Fibroblast of skin of back (primary cell): Measurements from ENCODE around the gene DCAF6.
A peak's percentile ranks its signal among the peaks of the same experiment; 100 is the strongest.

Experiments used
- DNase-seq: peaks from one replicate; pipeline ENCODE4 v3.0.0-alpha.2; 2013

The DCAF6 gene

DNA sequence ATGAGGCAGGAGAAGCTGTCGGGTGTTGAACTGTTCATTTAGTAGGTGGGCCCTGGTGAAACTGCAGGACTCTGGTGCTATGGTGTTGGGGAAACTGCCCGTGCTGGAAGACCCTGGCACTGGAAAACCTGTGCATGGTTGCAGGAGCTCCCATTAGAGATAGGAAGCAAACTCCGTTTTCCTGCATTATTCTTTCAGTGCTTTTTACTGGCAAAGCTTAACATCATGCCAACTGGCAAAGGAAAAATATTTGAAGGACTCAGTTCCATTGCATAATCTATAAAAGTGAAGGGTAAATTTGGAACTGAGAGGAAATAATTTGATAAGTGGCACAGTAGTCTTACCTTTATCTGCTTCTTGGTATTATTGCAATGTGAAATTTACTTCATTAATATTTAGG lies 32.1 kb downstream of the DCAF6 start:
- no peak for DNase-seq

DNA sequence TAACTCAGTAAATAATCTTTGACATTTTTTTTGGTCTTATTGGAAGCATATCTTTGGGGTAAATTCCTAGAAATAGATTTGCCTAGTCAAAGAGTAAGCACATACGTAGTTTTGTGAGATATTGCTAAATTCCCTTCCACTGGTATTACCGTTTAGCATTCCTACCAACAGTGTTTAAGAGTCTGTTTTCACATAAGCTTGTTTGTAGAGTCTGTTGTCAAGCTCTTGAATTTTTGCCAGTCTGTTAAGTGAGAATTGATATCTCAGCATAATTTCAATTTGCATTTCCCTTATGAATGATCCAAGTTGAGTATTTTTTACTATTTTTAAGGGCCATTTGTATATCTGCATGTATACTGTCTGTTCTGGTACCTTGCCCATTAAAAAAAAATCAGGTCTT lies 37.3 kb downstream of the DCAF6 start:
- DNase-seq, result no peak

DNA sequence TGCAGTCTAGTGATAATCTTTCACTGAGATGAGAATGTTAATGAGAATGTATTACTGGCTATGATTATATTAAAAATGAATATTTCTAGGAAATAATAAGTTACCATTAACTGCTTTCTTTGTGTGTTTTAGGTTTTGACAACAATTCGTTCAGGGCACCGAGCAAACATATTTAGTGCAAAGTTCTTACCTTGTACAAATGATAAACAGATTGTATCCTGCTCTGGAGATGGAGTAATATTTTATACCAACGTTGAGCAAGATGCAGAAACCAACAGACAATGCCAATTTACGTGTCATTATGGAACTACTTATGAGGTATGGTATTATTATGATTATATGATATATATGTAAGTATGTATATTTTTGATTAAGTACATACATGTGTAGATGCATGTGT lies 38.2 kb downstream of the DCAF6 start:
- DNase-seq, result no peak

DNA sequence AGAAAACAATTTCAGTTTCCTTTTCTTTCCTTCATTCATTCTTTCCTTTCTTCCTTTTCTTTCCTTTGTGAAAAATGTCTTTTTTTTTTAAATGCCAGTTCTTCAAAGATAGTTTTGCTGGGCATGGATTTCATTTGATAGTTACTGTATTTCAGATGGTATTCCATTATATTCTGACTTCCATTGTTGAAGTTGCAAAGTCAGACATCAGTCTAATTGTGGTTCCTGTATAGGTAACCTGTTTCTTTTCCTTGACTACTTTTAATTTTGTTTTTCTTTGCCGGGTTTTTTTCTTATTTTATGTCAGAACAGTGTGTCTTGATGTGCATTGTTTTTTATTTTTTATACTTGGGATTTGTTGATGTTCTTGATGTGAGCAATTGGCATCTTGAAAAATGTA lies 40.8 kb downstream of the DCAF6 start:
- no peak for DNase-seq

GRCh38 chr1:167981933-167982332 lies 45.5 kb downstream of the DCAF6 start:
- DNase-seq, result peak; percentile 45

DNA sequence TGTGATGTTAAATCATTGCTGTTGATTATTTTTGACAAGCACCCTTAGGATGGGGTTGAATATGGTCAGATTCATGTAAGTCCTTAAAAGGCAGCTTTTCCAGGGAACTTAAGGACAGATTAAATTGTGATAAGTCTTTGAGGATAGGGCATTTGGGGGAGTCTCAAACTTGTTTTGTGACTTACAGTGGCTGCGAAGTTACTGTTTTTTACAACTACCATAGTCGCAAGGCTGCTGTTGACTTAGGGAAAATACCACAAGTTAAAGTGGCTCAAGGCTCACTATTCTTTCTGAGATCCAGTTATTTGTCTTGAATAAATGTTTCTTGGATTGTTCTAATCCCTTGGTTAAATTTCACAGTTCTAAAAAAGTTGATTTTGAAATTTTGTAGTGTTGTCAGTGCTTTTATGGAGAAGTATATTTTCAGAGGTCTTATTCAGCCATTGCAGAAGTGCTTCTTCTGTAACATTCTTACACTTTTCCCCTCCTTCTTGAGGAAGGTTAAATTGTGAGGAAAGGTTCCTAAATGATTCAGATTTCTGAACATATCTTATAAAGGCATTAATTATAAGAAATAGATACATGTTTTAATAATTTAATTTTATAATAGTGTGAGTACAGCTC lies 47.4 kb downstream of the DCAF6 start:
- no peak for DNase-seq

GRCh38 chr1:167984886-167985489 lies 48.5 kb downstream of the DCAF6 start:
- peak; percentile 22 for DNase-seq

DNA sequence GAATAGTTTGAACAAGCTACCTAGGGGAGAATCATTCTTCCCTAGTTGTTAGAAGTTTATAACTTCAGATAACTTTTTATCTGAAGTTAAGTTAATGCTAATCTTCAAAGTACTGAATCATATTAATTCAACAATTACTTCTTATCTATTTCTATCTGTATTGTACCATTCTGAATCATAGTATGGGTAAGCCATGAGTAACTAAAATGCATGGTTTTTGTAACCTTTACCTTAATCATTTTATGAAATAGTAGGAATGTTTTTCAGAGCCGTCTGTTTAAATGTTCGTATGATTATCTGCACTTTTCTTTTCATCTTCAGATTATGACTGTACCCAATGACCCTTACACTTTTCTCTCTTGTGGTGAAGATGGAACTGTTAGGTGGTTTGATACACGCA lies 50.7 kb downstream of the DCAF6 start:
- no peak for DNase-seq

GRCh38 chr1:167991546-167991945 lies 55.1 kb downstream of the DCAF6 start:
- DNase-seq, result no peak

GRCh38 chr1:167993720-167994119 lies 57.2 kb downstream of the DCAF6 start:
- DNase-seq, result no peak

DNA sequence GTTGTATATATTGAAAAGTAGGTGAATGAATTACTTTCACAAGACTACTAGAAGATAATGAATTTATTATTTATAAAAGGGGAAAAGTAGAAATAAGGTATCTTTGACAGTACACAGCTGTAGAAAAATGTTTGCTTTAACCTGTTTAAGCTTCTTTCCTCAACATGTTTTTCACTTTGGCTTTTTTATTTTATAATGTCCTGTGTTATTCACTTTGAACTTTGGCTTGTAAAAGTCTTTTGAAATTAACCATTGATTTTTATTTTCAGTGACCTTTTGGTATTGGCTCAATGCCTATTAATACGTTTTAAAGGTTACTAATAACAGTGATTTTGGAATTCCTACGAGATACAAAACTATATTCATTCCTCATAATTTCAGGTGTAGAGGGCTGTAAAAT lies 58.1 kb downstream of the DCAF6 start:
- no peak for DNase-seq

- no peak for DNase-seq
Observed at GRCh38 chr1:167995038-167995437, 58.6 kb downstream of the DCAF6 start.

- DNase-seq, result no peak
Observed at GRCh38 chr1:167996266-167996665, 59.8 kb downstream of the DCAF6 start.

GRCh38 chr1:167997037-167997575 lies 60.6 kb downstream of the DCAF6 start:
- DNase-seq, result no peak

- DNase-seq, result no peak
Observed at GRCh38 chr1:167999877-168000276, 63.4 kb downstream of the DCAF6 start.

GRCh38 chr1:168000656-168001055 lies 64.2 kb downstream of the DCAF6 start:
- DNase-seq, result no peak

DNA sequence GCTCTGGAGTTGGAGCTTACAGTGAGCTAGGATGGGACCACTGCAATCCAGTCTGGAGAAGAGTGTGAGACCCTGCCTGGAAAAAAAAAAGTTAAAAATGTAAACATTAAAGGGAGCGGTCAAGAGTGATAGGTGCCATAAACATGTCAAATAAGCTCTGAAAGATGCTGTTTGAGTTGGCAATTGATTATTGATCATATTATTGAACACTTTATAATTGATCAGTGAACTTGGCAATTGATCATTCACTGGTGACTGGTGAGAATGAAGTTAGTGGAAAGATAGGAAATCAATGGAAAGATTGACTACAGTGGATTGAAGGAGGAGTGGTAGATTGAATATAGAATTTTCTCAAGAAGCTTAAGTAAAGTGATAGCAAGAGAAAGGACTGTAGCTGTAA lies 64.7 kb downstream of the DCAF6 start:
- DNase-seq, result no peak

DNA sequence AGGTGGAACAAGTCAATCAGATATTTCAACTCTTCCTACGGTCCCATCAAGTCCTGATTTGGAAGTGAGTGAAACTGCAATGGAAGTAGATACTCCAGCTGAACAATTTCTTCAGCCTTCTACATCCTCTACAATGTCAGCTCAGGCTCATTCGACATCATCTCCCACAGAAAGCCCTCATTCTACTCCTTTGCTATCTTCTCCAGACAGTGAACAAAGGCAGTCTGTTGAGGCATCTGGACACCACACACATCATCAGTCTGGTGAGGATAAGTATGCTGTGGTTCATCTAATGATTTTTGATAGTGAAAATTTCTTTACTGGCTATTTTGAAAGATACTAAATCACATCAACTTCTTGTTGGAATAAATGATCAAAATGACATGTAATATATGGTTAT lies 68.0 kb downstream of the DCAF6 start:
- DNase-seq, result no peak

- no peak for DNase-seq
Observed at GRCh38 chr1:168005529-168005928, 69.0 kb downstream of the DCAF6 start.

- no peak for DNase-seq
Observed at GRCh38 chr1:168007691-168008090, 71.2 kb downstream of the DCAF6 start.

GRCh38 chr1:168008595-168008994 lies 72.1 kb downstream of the DCAF6 start:
- DNase-seq, result no peak

GRCh38 chr1:168009322-168009721 lies 72.8 kb downstream of the DCAF6 start:
- DNase-seq, result no peak

DNA sequence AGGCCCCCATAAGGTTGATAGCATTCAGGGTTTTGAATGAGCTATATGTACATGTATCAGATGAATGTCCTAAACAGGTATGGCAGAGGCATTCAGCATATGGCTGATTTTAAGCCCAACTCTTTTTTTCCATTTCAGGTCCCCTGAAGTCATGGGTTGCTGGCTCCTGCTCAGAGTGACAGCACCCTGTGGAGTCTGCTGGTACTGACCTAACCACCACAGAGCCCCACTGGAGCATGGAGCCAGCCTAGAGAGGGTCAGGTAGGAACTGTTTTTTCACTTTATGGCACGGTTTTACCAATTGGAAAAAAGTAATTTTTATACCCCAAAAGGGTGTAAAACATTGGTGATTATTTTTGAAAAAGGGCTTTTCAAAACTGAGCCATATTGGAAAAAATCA lies 82.9 kb downstream of the DCAF6 start:
- DNase-seq, result no peak

DNA sequence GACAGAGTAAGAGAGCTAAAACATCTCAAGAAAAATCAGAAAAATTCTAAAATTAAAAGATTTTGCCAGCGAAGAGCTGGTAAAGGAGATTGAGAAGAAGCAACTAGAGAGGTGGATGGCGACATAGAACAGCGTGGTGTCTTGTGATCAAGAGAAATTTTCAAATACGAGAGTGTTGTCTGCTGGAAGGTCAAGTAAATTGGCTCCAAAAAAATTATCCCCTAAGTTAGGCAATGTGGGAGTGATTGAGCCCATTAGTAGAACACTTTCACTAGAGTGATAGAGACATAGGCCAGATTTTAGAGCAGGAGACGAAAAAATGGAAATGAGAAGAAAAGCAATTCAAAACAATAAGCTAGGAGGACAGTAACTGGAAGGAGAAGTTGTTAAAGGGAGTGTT lies 94.7 kb downstream of the DCAF6 start:
- DNase-seq, result no peak

DNA sequence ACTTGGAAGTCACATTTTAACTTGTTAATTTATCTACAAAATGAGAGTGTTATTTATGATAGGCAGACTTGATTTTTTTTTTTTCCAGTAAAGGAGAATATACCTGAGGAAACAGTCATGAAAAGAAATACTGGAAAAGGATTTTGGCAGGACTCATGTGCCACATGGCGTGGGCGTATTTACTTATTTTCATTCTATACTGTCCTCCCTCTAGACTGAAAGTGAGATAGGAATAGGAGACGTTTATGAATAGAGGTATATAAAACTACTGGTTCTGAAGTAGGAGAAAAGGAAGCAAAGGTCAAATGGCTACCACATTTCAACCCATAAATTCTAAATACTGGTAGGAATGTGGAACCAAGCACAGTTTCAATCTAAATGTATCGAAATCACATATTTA lies 95.1 kb downstream of the DCAF6 start:
- no peak for DNase-seq
